ENCODE data around the gene NALCN. TPM values are rescaled to one million over a fixed set of nuclear protein-coding genes. Genes with fewer than 3 reads are reported as not detected.

Gene NALCN
- total and polyA plus RNA-seq, 4 donors = 0.09 to 0.92 (median 0.18) TPM

GRCh38 chr13:101393140-101393539 is 23.2 kb downstream of the NALCN start:
- no peak for TF ChIP-seq NR2F2 (IDR thresholded peaks at IDR 0.05)
- no peak for TF ChIP-seq YY1 (IDR thresholded peaks at IDR 0.05)
- no peak for TF ChIP-seq EGR1 (IDR thresholded peaks at IDR 0.05; ENCODE audit: low read depth in 2 of 2)
- no peak for TF ChIP-seq HNF4G (IDR thresholded peaks at IDR 0.05)
- no peak for TF ChIP-seq REST (IDR thresholded peaks at IDR 0.05)
- no peak for TF ChIP-seq RXRA (IDR thresholded peaks at IDR 0.05)
- no peak for TF ChIP-seq MAX (IDR thresholded peaks at IDR 0.05)
- no peak for TF ChIP-seq SP1 (IDR thresholded peaks at IDR 0.05)
- TF ChIP-seq GABPA (IDR thresholded peaks at IDR 0.05 in 1 of 2, conservative IDR thresholded peaks at IDR 0.05 in 1 of 2) = no peak
- no peak for TF ChIP-seq FOXA2 (IDR thresholded peaks at IDR 0.05)
- TF ChIP-seq TAF1 (conservative IDR thresholded peaks at IDR 0.05) = no peak
- no peak for TF ChIP-seq FOXA1 (IDR thresholded peaks at IDR 0.05)
- no peak for TF ChIP-seq CTCF (IDR thresholded peaks at IDR 0.05; ENCODE audit: low read depth, low read length, missing input control)
- no peak for TF ChIP-seq JUND (IDR thresholded peaks at IDR 0.05)
- TF ChIP-seq RAD21 (IDR thresholded peaks at IDR 0.05) = no peak
- no peak for TF ChIP-seq HNF4A (conservative IDR thresholded peaks at IDR 0.05)
- no peak overlapping the region for H3K27ac ChIP-seq (ENCODE audit: low read depth in 1 of 2, low read length in 2 of 2)
- 75% methylated on average over 3 of the region's 3 CpGs for WGBS
- no peaks in the 10 kb centered on the region for H3K9me3 ChIP-seq (ENCODE audit: control insufficient read depth in 4 of 4, low read length in 3 of 4)
- H3K4me3 ChIP-seq (ENCODE audit: low read depth in 1 of 3, low read length in 3 of 3) = no peak overlapping the region
- H3K9ac ChIP-seq (ENCODE audit: low read depth in 1 of 2, low read length in 2 of 2) = no peak overlapping the region
- no peaks in the 10 kb centered on the region for H3K36me3 ChIP-seq (ENCODE audit: control insufficient read depth in 4 of 4, insufficient read depth in 3 of 4, low read depth in 1 of 4, low read length in 3 of 4)
- H3K4me1 ChIP-seq (ENCODE audit: control insufficient read depth in 4 of 4, insufficient read depth in 4 of 4, low read length in 3 of 4) = no peaks in the 10 kb centered on the region
- H3K27me3 ChIP-seq (ENCODE audit: control insufficient read depth in 4 of 4, insufficient read depth in 4 of 4, low read length in 3 of 4) = no peaks in the 10 kb centered on the region
- no peak for DNase-seq (ENCODE audit: low spot score)

- Histone ChIP-seq H3K4me1 (ENCODE audit: control insufficient read depth in 4 of 4, insufficient read depth in 4 of 4, low read length in 3 of 4) (no peaks in the 10 kb centered on the region), H3K9ac (ENCODE audit: low read depth in 1 of 2, low read length in 2 of 2) (no peak overlapping the region), H3K36me3 (ENCODE audit: control insufficient read depth in 4 of 4, insufficient read depth in 3 of 4, low read depth in 1 of 4, low read length in 3 of 4) (no peaks in the 10 kb centered on the region), H3K9me3 (ENCODE audit: control insufficient read depth in 4 of 4, low read length in 3 of 4) (no peaks in the 10 kb centered on the region), H3K4me3 (ENCODE audit: low read depth in 1 of 3, low read length in 3 of 3) (no peak overlapping the region), H3K27me3 (ENCODE audit: control insufficient read depth in 4 of 4, insufficient read depth in 4 of 4, low read length in 3 of 4) (no peaks in the 10 kb centered on the region), H3K27ac (ENCODE audit: low read depth in 1 of 2, low read length in 2 of 2) (no peak overlapping the region)
- TF ChIP-seq ATF3 (IDR thresholded peaks at IDR 0.05) = no peak
- TF ChIP-seq CTCF (IDR thresholded peaks at IDR 0.05; ENCODE audit: low read depth, low read length, missing input control) = no peak
- WGBS = 55% methylated on average over 5 of the region's 5 CpGs
- no peak for DNase-seq (ENCODE audit: low spot score)
Observed at GRCh38 chr13:101390461-101390860, 25.8 kb downstream of the NALCN start.

All from liver (tissue), 9 donors.